Hematopoietic multipotent progenitor cell treated with erythropoietin and hydrocortisone succinate and interleukin-3 and kit ligand, for 17 days (in vitro differentiated cells): ENCODE data around the gene CCDC27.

Experiments used
- DNase-seq: peaks from one replicate; pipeline ENCODE4 v3.0.0-alpha.2; 2015; ENCODE audit warnings: low spot score

Gene CCDC27

GRCh38 chr1:3777078-3777547 lies 24.9 kb downstream of the CCDC27 start:
- no peak for DNase-seq

- DNase-seq, result no peak
These were observed 25.7 kb downstream of the CCDC27 start for GRCh38 chr1:3777647-3778589.

- DNase-seq, result no peak
These were observed 26.5 kb downstream of the CCDC27 start for GRCh38 chr1:3778590-3779264.

DNA sequence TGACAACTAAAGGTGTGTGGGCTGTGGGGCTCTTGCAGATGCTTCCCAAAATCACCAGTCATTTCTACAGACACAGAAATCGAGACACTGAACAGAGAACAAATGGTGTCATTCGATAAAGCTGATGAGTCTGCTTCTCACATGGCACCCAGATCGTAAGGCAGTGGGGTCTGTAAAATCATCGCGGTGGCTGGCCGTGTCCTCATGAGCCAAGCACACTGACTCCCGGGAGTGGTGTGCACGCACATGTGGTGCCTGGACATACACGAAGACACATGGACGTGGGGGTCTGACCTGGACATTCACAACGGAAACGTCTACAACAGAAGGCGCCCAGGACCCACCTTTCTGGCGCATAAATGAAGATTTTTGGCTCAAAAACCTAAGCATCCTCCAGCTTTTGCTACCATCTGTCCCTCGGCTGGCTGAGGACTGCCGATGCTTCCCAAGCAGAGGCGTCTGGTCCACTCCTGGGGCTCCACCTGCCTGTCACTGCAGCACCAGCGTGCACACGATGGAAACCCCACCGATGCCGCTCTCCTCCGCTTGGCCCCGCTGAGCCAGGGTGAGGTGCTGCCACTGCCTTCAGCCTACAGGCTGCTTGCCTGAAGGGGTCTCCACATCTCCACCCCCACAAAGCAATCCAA lies 27.1 kb downstream of the CCDC27 start:
- no peak for DNase-seq

- DNase-seq, result no peak
These were observed 27.7 kb downstream of the CCDC27 start for GRCh38 chr1:3779912-3780416.

DNA sequence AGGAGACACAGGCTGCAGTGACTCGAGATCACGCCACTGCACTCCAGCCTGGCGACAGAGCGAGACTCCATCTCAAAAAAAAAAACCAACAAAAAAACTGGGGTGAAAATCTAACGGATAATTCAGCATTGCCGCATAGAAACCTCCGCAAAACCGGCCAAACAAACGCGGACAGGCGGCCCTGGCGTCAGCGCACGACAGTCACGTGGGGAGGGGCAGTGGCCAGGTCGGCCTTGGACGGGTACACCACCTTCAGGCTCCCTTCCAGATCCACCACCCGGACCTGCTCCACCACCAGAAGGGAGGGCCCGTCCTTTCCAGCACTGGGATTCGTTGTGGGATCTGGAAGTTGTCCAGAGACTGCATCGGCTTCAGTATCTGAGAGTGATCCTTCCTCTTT lies 28.7 kb downstream of the CCDC27 start:
- DNase-seq, result no peak

GRCh38 chr1:3783651-3784474 lies 31.6 kb downstream of the CCDC27 start:
- no peak for DNase-seq

- DNase-seq, result no peak
These were observed 32.8 kb downstream of the CCDC27 start for GRCh38 chr1:3785045-3785444.

DNA sequence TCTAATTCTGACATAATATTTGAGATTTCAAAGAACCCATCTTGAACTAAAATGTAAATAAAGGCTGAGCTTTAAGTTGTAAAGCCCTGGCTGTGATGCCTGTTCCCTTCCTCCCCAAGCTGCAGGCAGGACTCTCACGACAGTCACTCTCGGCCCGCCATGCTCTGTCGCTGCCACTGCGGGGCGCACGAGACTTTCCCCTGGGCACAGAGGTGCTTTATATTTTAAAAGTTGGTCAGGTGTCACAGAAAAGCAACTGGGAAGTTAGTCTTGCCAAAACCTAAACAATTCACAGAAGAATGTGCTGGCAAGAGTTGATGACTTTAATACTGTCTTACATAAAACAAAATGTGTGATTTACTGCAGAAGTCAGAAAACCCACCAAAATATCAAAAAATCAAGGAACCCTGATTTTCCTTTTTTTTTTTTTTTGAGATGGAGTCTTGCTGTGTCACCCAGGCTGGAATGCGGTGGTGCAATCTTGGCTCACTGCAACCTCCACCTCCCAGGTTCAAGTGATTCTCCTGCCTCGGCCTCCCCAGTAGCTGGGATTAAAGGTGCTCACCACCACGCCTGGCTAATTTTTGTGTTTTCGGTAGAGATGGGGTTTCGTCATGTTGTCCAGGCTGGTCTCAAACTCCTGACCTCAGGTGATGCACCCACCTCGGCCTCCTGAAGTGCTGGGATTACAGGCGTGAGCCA lies 33.4 kb downstream of the CCDC27 start:
- no peak for DNase-seq

GRCh38 chr1:3786468-3787348 lies 34.5 kb downstream of the CCDC27 start:
- no peak for DNase-seq

DNA sequence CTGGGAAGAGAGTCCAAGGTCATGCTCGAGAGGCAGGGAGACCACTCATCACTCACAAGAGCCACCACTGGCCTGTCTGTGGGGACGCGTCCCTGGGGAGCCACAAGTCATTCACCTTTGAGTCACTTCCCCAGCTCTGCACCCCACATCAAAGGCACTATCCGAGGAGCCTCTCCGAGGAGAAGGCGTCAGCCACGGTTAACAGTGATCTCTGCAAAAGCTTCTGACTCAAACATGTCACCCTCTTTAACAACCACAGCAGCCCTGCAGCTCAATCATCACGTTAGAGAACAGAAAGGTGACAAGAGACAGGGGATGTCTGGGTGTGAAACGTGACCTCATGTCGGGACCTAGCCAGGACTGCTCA lies 35.1 kb downstream of the CCDC27 start:
- DNase-seq, result no peak

DNA sequence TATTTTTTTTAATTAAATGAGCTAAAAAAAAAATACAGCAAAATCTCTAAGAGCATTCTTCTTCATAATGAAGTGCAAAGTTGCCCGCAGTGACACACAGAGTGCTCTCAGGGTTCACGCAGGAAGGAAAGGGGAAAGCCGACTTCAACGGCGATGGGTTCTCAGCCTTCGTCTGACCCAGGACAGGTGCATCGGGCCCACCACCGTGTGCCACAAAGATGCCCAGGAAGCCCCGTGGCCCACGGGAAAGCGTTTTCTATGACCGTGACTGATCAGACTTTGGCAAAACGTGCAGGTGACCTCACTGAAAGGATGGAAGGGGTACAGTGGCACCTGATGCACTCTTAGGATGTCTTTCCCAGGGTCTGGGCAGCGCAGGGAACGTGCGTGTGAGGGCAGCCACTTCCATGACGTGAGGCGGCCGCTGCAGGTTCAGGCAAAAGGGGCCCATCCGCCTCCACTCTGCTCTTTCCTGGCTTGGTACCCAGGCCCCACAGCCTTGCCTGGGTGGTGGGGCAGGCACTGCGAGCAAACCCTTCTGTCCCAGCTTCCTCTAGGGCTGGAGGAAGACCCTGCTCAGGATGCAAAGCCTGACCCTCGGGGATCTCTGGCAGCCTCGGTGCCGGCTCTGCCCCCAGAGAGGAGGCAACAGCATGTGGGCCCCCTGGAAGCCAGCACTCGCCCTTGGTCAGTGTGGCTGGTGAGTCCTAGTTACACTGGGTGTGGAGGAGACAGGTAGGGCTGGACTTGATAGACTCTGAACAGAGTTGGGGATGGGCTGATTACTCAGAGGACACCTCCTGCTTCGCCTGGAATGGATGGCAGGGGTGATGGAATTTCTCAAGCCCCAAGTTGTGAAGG lies 35.7 kb downstream of the CCDC27 start:
- DNase-seq, result no peak

DNA sequence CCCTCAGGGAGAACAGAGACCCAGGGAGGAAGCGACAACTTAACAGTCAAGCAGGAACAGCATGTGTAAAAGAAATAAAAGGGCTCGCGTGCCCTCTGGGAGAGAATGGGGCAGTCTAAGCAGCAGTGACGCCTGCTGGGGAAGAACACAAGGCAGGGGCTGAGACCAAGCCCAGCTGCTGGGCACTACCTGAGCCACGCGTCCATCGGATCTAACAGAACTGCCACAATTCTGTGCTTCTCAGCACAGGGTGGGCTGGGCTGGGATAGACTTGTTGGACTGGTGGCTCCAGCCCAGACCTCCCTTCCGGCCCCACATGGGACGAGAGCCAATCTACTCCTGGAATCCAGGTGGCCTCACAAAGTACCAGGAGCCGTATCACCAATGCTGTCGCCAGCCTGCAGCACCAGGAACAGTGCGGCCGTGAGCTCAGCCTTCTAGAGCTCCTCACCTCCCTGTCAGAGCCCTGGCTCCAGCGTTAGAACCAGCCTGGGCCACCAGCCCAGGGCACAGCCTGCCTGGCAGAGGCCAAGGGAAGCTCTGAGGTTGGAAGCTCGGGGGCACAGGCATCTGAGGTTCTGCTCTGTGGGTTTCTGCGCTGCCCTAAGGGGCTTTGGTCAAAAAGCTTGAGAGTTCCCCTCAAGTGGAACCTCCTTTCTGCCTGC lies 36.6 kb downstream of the CCDC27 start:
- no peak for DNase-seq

- no peak for DNase-seq
These were observed 37.4 kb downstream of the CCDC27 start for GRCh38 chr1:3789421-3790300.

DNA sequence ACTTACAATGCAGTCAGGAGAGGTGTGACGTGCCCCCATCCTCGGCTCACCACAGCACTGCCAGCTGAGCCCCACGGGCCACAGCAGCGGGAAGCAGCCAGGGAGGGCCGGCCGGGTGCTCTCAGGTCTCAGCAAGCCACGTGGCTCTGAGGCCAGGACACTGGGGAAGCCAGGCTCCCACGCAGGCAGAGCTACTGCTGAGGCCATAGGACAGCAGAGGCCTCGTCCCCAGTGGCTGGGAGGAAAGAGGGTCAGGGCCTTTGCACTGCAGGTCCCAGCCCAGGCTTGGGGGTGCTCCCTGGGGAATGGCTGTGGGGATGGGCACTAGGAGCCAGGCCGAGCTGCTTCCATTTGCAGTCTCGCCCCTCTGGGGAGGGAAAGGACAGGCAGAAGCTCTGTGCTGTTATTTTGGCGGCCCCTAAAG lies 38.3 kb downstream of the CCDC27 start:
- no peak for DNase-seq

DNA sequence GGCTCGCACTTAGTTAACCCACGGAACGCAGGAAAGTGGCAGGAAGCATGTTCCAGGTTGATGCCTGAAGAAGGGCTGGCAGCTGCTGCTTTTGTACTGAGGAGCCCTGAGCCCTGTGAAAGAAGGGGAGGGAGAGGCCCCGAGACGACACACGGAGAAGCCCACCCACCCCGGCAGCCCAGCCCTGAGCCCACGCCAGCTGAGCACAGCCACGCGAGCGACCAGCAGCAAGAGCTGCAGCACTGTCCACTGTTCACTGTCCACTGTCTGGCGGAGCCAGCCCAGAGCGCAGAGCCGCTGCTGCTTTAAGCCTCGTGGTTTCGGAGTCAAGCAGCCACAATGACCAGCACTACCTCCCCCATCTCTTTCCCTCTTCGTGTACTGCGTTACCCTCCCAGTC lies 38.7 kb downstream of the CCDC27 start:
- no peak for DNase-seq

- no peak for DNase-seq
These were observed 43.4 kb downstream of the CCDC27 start for GRCh38 chr1:3795453-3796214.
